Stimulated activated CD4-positive, alpha-beta T cell treated with anti-CD3 and anti-CD28 coated beads, TNF-alpha, amount 100 ng/mL, for 24 hours (primary cell): Measurements from ENCODE around the gene CTIF.

Experiments used
- DNase-seq, 3 experiments: peaks; one replicate each; pipeline ENCODE4 v3.0.0-alpha.2; 2020; ENCODE audit warnings: low read depth in 3 of 3

The CTIF gene

DNA sequence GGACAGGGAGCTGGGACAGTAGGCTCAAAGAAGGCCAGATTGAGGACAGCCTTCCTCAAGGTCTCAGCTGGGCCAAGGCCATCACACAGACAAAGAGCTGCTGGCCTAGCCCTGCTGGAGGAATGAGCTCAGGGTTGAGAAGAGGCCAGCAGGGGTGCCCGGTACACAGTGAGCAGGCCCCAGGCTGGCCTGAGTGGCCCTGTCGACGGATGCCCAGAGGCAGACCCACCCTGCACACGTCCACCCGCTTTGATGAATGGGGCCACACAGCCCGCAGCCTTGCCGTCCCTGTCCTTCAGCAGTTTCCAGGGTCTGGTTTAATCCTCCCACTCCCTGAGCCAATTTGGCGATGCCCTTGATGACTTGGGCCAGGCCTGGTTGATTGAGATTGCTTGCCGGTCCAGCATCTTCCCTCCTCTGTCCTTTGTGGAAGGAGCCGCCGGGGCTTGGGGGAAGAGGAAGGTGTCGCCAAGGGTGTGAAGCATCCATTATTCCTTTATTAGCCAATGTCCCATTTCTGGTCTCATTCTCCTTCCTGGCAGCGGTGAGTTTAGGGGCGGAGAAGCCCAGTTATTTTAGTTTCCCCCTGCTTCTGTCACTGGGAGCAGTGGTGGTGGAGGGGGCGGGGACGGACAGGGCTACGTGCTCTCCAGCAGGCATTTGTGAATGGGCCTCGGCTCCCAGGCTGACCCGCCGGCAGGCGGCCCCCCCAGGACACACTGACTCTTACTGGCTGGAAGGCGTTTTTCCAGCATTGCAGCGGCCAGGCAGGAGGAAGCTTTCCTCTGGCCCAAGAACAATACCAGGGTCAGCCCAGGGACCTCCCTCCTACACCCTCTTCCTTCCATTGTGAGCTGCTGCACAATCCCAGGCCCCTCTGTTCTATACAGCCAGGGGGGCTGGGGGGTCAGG is 141.8 kb downstream of the CTIF start:
- no peak for DNase-seq

DNA sequence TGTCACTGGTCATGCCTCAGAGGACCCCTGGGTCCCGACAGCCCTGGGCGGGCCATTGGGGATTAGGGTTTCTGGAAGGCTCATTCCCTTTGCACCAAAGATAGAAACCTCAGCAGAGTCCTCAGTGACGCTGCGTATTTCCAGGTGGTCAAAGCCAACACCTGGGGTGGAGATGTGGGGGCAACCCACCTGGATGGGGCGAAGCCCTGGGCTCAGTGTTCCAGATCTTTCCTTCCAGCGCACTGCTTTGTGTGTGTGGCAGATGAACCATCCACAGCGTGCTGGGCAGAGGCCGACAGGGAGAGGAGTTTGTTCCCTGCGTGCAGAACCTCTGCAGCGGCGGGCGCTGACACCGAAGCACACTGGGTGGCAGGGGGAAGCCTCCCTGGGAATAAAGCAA is 143.9 kb downstream of the CTIF start:
- no peak for DNase-seq

DNA sequence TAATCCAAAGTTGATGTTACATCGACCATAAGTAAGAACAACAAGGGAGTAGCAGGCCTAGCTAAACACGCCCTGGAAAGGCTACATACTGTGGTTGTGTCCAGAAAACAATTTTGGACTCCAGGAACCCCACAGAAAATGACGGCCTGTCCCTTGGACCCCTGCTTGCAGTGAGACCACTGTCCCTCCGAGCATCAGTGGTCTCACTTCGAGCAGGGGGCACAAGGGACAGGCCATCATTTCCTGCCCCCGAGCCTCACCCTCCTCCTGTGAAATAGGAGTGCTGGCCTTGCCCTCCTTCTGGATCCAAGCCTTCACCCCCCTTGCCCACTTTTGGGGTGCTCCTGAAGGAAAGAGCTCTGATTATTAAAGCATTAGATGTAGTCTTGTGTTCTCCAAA is 144.4 kb downstream of the CTIF start:
- DNase-seq = no peak

DNA sequence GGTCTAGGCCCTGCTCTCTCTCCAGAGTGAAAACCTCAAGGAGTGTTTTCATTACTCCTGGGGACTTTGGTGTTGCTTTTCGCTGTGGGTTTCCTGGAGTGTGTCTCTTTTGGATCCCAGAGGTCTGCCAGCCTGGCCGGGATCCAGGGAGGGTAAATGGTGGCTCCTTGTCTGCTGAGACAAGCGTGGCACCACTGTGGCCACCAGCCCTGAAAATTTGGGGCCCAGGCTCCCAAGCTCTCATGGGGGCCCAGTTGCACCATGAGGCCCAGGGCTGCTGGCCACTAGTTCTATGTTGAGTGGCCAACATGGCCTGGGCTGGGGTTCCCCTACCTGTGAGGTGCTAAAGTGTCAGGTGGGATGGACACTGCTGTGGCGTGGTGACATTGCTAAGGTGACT is 144.8 kb downstream of the CTIF start:
- no peak for DNase-seq

DNA sequence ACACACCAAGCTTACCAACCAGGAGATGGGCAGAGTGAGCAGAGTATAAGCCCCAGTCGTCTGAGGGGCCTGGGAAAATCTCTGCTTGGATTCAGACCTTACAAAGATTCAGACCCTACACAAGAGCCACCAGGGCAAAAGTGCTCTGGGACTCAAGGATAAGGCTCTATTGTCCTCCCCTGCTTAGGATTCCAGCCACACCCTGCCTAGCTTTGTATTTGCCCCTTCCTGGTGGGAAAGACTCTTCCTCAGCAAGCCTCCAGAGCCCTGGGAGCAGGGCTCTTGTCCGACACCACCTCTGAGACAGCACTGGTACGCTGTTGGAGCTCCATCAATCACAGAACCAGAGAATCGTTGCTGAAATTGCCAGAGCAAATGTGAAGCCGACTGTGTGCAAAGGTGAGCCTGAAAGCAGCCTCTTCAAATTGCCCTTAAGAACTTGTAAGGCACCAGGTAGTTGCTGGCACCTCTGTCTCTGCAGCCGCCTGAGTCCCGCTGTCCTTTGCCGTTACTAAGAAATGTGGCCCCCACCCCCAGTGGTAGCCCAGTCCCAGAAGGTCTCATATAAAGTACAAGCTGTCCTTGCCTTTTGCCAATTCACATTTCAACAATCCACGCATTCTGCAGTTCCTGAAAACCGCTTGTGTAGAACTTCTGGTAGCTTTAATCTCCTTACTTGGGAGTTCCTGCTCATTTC is 148.7 kb downstream of the CTIF start:
- no peak for DNase-seq

DNA sequence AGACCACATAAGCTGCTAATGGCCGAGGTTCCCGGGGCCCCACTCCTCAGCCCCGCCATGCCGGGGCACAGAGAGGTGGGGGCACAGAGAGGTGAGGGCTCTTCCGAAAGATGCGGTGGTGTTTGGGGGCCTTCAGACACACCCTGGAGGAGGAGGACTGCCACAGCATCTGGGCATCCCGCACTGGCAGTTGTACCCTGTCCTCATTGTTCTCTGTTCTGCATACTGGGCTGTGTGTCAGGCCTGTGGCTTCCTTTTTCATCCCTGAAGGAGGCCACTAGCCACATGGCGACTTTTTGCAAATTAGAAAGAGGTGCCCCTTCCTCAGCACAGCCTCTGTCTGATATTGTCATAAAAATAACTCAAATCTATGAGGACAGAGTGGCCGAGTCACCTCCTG is 150.1 kb downstream of the CTIF start:
- no peak for DNase-seq

DNA sequence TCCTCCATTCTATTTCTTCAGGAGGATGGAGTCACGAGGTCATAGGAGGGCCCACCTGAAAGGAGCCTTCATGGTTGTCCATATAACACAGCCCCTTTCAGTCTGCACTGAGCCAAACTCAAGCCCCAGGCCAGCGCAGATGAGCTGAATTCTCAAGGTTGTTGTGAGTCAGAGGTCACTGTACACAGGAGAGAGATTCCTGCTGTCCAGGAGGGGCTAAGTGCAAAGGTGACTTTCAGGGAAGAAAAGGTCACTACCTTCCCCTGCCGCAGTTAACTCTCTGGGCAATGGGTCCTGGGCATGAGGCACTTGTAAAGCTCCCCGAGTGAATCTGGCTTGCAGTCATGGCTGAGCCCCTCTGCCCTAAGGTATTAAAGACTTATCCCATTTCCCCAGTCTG is 150.7 kb downstream of the CTIF start:
- DNase-seq = no peak

DNA sequence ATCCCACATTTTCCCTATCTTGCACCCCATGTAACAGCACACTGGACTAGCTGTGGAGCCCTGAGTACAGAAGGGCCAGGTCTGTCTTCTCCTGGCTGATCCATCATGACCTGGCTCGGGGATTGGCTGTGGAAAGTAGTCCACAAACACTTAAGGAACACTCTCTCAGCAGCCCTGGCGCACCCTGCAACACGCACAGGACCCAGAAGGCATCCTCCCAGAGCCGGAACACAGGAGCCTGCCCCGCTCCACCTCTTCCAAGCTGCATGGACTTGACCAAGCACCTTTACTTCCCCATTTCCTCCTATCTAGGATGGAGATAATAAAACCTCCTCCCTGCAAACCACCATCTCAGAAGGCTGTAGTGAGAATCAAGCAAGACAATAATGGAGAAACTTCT is 151.7 kb downstream of the CTIF start:
- DNase-seq = no peak

DNA sequence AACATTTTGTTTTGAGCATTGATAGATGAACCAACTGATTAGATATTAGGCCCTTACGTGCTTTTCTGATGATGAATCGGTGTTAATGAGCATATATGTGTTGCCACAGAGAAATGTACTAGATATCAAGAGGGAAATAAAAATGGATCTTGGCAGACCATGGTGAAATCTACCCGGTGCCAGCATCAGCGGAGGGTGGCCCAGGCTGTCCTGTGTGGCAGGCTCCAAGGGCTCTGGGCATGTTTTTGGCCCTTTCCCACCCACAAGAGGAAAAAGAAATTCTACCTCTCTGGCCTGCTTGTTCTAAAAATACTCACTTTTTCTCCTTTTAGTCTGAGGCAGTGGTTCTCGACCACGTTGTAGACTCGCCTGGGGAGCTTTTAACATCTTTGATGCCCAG is 154.2 kb downstream of the CTIF start:
- no peak for DNase-seq

DNA sequence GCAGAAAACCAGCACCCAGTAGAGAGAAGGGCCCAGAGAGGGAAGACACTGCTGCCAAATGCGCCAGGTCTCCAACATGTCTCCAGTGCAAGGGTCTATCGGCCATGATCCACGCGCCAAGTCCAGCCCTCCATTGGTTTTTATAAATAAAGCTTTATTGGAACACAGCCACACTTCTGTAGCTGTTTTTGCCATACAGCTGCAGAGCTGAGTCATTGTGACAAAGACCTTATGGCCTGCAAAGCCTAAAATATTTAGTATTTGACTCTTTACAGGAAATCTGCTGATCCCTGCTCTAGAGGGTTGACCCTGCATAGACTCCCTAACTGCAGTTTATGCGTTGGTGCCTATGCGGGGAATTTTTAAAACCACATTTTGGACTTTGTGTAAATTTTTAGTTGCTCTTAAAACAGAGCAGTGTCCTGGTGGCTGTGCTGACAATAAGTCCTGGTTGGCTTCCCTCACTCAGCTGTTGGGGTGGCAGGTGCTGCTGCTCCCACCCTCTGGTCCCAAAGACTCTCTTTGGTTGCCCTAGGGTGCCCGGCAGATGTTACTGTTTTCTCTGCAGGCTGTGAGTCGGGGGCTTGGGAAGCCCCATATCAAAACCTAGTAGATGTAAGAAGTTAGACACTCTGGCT is 154.9 kb downstream of the CTIF start:
- no peak for DNase-seq

DNA sequence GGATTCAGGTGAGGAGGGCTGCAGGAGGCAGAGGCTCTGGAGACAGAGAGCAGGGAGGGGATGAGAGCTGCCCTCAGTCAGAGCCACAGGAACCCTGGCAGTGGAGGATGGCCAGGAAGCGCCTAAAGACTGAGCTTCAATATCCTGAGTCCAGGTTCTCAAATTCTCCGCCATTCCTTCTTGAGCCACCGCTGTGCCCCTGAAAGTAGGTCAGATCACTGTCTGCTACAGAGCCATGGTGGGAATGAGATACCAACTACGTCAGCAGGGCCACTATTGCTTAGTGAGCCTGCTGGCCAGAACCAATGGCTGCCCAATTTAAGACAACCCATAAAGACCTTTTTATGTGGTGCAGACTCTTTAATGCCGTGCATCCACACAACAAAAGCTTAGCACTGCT is 155.5 kb downstream of the CTIF start:
- DNase-seq = no peak

DNA sequence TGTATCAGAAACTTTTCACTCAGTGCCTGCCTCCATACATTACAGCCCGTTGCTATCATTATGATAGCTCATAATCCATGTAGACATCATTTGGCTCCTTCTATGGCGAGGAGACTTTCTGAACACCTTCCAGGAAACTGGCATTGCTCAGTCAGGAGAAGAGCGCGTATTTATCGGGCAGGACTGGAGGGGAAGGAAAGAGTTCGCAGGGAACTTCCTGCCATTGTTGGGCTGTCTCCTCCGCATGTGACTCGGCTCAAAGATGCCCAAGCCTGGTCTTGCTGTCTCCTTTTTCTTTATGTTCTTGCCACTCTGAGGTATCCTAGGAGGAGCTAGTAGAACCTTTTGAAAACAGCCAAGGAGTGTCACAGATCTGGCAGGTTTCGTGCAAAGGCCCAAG is 156.8 kb downstream of the CTIF start:
- DNase-seq = no peak

DNA sequence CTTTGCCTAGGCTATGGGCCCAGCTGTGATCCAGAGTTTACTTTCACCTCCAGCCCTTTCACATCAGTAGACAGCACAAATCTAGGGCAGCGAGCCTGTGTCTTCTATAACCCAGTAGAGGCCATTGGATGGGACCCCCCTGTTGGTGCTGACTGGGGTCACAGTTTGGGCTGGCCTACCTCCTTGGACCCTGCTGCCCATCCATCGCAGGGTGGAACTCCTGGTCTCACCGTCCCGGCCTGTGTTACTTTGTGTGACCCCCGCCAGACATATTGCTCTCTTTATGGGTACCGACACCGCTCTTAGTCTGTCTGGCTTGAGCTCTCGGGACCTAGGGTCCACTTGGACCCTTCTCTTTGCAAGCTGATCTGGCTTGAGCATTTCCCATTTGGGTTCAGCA is 157.4 kb downstream of the CTIF start:
- no peak for DNase-seq

DNA sequence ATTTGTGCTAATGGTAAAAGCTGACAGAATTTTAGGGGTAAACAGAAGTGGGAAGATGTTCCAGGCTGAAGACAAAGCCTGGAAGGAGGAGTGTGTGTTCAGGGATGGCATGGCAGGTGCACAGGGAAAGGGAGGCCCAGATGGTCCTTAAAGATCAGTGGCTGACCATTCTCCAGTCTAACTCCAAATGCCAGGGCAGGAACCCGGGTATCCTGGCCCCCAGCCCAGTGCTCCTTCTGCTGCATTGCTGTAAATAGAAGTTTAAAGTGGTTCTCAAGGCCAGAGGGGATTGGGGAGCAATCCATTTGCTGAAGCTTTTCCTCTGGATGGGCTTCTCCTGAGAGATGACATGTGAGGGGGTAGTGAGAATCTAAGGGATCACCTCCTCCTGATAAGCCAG is 158.6 kb downstream of the CTIF start:
- DNase-seq = no peak

DNA sequence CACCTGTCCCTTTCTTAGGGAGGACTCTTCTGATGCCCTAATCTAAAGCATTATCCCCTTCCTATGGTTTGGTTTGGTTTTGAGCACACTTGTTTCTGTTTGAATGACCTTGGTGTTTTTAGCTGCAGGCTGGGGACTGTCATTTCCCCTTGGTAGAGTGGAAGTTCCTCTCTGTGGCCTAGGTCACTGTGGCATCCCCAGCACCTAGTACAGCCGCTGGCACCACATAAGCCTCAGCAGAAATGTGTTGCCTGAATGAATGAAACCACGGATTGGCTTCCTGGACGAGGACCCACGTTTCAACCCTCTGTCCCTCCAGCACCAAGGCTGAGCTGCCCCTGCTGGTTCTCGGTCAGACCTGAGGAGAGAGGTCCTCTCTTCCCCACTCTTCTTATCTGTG is 159.9 kb downstream of the CTIF start:
- no peak for DNase-seq

DNA sequence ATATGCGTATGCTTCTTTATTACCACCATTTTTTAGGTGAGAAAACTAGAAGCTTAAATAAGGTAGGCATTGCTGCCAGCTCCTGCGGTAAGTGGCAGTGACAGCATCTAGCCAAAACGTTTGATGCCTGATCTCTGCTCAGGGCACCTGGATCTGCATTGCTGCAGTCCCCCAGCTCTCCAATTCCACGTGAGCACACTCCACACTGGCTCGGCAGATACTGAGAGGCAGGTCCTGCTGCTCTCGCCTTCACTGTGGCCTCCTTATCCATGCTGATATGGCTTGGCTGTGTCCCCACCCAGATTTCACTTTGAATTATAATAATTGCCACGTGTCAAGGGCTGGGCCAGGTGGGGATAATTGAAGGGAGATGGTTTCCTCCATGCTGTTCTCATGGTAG is 160.9 kb downstream of the CTIF start:
- no peak for DNase-seq

DNA sequence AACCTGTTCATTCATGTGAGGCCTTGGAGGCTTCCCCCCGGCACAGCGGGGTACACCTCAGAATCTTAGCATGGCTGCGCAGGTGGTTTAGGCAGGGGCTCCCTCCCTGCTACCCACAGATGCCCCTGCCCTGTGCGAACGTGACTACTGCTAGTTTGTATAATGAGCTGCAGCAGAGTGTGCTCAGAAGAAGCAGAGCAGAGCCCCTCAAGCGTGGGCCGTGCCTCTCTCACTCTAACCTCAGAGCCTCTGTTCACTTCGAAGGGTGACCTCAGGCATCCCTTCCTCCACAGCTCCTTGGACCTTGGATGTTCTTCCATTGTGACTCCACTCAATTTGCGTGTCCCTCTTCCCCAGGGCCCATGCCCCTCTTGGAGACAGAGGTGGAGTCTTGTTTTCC is 161.6 kb downstream of the CTIF start:
- no peak for DNase-seq

DNA sequence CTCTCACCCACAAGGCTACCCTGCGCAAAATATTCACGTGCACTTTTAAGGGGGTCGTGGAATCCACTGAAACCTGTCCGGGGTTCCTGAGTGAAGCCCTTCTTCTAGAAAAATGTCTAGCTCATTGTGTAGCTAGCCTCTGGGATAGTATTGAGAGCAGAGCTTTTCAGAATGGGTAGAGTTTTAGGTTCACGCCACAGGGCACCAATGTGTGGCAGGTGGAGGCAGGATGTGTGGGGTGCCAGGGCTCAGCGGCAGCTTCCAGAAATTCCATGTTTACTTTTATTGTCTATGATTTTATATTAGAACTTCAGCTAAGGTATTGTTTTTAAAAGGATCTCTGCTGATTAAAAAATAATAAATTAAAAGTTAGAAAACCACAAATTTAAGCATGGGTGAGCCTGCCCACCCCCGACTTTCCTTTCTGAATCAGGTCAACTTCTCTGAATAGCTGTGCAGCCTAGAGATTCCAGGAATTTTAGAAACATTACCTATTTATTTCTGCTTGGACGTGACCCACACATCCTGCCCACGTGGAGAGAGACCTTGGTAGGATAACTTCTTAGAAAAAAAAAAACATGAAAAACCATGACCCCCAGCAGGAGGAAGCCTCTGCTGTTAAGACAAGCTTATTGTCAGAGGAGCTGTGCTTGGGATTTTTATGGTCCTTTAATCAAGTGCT is 163.7 kb downstream of the CTIF start:
- DNase-seq = no peak

DNA sequence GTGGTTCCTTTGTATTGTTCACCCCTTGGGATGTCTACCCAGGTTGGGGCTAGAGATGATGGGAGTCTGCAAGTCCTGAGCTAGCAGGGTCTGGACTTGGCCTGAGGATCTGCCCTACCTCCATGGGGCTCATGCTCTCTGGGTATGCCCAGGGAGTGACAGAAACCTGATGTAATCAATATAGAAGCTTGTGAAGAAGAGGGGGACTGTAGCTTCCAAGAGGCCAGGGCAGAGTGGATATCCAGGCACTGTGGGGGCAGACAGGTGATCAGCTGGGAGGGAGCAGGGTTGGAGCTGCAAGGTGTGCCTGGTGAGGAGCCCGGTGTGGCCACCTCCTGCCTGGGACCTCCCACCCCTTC is 164.2 kb downstream of the CTIF start:
- DNase-seq = no peak

DNA sequence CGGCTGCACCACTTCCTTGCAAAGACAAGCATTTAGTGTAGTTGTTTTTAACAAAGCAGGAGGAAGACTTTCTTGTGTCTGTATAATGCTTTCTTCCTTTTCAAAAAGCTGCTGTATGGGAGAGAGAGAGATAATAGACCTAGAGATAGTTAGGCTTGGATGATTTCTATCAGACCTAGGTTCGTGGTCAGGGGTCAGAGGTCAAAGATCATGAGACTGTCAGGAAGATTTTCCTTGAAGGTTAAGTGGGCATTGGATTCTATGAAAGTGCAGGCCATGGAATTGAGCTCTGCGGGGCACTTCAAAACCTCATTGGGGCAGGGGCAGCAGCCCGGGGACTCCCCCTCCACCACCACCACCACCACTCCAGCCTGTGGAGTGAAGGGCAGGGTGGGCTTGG is 164.6 kb downstream of the CTIF start:
- no peak for DNase-seq

DNA sequence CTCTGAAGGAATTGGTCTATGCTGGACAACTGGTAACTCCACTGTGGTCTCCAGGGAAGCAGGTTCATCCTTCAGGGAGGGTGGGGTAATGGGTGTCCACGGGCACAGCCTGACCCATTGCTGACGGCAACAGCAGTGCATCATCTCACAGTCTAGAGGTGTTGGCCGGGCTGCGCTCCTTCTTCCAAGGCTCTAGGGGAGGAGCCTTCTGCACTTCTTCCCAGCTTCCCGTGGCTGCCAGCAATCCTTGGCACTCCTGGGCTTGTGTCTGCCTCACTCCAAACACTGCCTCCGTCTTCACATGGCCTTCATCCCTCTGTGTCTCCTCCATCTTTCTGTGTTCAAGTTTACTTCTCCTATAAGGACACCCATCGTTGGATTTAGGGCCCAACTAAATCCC is 166.2 kb downstream of the CTIF start:
- no peak for DNase-seq

DNA sequence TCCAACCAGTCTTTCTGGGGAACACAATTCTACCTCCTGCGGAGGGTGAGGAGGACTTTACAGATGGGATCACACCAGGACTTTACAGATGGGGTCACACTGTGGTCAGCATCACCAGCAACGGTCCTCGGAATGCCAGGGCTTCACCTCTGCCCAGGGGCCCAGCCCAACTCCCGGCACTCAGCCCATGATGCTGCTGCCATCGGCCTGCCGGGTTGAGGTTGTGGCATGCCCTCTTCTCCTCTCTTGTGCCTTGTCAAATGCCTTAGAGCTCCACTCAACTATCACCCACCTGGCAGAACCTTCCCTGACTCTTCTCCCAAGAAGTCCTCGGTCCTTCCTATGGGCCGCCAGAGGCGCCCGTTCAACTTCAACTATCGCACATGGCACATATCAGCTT is 166.7 kb downstream of the CTIF start:
- DNase-seq = no peak
